T-helper 2 cell (primary cell): ENCODE data around the gene FITM1.
"Not testable (repeated sequence)": the region's sequence is repeated elsewhere in the genome, so short reads cannot be mapped to it uniquely, and the experiment has no call there.

Experiments used
- DNase-seq, 5 experiments: peaks; one replicate each; pipeline versions ENCODE4 v3.0.0 to v3.0.0-alpha.2; 2012 to 2022

The FITM1 gene

DNA sequence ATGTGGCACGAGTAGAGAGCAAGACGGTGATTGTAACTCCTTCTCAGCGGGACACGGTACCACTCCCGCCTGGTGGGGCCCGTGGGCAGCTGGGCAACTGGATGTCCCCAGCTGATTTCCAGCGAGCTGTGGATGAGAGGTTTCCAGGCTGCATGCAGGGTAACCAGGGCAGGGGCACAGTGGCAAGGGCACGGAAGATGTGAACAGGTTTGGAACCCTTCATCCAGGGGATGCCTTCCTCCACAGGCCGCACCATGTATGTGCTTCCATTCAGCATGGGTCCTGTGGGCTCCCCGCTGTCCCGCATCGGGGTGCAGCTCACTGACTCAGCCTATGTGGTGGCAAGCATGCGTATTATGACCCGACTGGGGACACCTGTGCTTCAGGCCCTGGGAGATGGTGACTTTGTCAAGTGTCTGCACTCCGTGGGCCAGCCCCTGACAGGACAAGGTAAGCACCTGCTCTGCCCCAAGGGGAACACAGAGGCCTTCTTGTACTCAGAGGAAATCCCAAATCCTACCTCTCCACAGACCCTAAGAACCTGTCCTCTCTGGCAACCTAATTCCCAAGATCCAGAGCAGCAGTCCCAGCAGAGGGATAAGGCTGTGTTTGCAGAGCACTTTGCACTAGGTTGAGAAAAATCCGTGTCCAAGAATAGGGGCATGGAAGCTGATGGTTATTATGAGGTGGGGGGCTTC, 32.1 kb upstream of the FITM1 start:
- DNase-seq: no peak

DNA sequence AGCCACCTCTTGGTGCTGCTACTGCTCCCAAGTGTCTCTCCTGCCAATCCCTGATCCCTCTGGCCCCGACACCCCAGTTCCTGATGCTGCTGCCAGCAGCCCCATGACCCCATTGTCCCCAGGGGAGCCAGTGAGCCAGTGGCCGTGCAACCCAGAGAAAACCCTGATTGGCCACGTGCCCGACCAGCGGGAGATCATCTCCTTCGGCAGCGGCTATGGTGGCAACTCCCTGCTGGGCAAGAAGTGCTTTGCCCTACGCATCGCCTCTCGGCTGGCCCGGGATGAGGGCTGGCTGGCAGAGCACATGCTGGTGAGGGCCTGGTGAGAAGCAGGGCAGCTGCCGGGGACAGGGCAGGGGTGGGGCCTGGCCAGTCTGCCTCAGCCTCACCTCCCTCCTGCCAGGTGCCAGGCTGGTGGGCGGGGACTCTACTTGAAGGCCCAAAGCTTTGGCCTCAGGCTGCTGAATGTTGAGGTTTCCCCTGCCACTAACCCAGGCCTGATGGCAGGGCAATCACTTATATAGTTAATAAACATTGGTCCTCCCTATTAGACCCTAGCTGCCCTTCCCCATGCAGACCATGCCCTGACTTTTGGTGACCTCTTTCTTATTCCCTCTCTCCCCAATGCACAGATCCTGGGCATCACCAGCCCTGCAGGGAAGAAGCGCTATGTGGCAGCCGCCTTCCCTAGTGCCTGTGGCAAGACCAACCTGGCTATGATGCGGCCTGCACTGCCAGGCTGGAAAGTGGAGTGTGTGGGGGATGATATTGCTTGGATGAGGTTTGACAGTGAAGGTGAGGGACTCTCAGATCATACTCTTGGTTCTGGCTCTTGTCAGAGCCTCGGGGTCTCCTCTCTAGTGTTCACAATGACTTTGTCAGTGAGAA, 31.3 kb upstream of the FITM1 start:
- DNase-seq: no peak

- no peak for DNase-seq
Observed at GRCh38 chr14:24100197-24100981, 30.1 kb upstream of the FITM1 start.

- no peak for DNase-seq
Observed at GRCh38 chr14:24100982-24101494, 29.4 kb upstream of the FITM1 start.

DNA sequence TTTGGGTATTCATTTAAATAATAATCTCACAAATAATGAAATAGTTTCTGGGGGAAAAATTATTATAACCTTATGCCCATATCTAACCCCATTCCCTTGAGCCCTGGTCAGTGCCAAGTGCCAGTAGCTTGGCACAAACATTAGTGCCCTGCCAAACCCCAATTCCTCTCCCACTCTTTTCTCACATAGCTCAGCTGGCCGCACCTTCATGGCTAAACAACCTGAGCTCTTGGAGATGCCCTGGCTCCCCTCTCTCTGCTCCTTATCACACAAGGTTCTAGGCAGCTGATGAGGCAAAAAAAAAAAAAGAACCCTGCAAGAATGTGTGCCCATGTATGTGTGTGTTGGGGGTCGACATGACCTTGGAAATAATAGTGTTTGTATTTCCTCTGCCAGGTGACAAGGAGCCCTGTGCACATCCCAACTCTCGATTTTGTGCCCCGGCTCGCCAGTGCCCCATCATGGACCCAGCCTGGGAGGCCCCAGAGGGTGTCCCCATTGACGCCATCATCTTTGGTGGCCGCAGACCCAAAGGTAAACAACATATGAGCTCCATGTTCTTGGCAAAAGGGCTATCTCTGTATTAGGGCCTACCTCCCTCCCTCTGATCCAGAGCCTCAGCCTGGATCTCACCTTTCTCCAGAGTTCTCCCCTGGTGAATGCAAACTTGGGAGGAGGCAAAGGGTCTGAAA, 28.0 kb upstream of the FITM1 start:
- DNase-seq: no peak

DNA sequence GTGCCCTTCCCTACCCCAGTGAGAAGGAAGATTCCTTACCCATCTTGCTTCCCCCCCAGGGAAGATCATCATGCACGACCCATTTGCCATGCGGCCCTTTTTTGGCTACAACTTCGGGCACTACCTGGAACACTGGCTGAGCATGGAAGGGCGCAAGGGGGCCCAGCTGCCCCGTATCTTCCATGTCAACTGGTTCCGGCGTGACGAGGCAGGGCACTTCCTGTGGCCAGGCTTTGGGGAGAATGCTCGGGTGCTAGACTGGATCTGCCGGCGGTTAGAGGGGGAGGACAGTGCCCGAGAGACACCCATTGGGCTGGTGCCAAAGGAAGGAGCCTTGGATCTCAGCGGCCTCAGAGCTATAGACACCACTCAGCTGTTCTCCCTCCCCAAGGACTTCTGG, 27.0 kb upstream of the FITM1 start:
- no peak for DNase-seq

GRCh38 chr14:24105609-24106239, 24.7 kb upstream of the FITM1 start:
- not testable (repeated sequence) for DNase-seq

- no peak for DNase-seq
Observed at GRCh38 chr14:24106672-24107271, 23.7 kb upstream of the FITM1 start.

DNA sequence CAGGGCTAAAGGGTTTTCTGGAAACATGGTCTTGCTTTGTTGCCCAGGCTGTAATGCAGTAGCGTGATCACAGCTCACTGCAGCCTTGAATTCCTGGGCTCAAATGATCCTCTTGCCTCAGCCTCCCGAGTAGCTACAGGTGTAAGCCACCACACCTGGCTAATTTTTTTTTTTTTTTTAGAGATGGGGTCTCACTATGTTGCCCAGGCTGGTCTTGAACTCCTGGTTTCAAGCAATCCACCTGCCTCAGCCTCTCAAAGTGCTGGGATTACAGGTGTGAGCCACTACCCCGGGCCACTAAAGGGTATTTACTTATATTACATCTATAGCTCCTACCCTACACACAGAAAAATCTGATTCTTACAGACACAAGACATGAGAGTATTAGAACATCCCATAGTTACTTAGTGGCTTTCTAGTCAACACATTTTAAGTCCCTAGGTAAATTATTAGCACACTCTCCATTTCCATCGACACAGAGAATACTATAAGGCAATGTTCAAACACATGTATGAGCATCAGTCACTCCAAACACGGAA, 22.1 kb upstream of the FITM1 start:
- DNase-seq: no peak

DNA sequence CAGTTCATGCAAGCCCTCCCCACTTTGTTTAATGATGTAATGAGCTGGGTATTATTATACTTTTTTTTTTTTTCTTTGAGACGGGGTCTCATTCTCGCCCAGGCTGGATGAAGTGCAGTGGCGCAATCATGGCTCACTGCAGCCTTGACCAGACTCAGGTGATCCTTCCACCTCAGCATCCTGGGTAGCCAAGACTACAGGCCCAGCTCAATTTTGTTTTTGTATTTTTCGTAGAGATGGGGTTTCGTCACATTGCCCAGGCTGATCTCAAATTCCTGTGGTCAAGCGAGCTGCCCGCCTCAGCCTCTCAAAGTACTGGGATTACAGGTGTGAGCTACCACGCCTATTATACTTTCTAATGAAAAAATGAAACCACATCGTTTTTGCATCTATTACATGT, 20.4 kb upstream of the FITM1 start:
- no peak for DNase-seq

DNA sequence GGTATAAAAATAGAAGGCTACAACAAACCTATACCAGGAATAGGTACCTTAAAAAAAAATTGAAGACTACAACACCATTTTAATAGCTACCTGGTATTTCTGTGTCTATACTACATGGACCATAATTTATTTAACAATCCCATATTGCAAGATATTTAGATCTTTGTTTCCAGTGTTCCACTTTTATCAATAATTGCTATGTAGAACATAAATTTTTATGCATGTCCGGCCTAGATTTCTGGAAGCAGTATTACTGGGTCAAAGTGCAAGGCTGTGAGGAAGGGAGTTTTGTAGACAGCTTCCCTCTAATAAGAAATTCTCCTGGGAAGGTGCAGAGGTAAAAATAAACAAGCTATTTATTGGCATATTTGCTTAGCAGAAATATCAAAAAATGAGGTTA, 19.9 kb upstream of the FITM1 start:
- no peak for DNase-seq

GRCh38 chr14:24113379-24113800, 17.1 kb upstream of the FITM1 start:
- peak in 1 of 5 experiments; percentile 46 for DNase-seq

DNA sequence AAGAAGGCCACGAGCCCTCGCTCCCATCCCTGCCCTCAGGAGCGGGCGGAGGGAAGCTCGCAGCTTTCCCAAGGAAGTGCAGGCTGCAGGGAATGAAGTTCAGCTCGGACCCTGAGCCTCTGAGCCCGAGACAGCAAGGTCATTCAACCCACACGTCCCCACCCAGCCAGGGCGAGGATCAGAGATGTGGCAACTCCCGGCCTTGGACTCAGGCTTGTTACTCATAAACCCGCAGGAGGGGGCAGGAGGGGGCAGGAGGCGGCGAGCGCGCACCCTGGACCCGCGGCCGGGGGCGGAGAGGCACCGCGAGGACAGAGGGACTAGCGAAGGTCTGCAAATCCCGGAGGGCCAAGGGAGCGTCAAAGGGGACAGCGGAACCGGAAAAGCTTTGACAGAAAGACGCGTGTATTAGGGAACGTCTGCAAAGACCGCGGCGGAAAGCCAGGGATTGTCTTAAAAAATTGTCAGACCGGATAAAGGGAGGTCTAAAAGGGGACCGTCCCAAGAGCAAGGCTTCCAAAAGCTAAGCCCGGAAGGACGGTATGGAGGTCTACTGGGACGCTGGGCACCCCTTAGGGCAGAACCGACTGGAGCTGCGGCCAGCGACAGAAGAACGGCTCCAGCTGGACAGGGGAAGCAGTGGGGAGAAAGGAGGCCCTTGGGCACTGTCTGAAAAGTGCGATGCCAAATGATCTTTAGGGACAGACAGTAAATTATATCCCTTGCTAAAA, 16.5 kb upstream of the FITM1 start:
- DNase-seq: peak; percentile 37 to 91 (median 70)

- peak; percentile 94 to 100 (median 98) for DNase-seq
Observed at GRCh38 chr14:24114532-24115421, 15.7 kb upstream of the FITM1 start, which contains the start of the genes DCAF11 and NRL. TSS of gene DCAF11 (plus strand) at chr14:24114777. CDS start at chr14:24115595, 818 bp downstream. TSS of gene NRL (minus strand) at chr14:24114949. CDS start at chr14:24082848, 32,101 bp downstream.

DNA sequence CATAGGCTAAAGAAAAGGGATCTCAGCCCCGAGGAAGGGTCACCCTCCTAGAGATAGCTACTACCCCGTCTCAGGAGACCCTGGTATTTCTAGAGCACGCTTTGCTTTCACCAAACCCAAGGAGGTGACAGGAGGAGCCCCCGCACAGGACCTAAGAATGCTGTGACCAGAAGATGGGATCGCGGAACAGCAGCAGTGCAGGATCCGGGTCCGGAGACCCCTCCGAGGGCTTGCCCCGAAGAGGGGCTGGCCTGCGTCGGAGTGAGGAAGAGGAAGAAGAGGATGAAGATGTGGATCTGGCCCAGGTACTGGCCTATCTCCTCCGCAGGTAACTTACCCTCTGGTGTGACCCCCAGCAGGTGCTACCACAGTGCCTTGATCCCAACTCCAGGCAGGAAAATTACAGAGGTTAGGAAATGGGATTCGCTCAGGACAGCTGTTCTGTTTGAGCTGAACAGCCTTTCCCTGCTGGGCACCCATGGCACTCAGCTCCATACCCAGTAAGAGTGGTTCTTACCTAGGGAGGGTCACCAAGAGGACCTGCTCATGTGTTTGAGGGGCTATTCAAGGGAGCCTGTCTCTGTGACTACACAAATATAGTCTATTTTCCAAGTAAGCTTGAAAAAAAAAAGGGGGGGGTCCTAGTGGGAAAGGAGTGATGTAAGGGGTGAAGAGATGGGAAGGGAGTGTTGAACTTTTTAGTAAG, 14.9 kb upstream of the FITM1 start:
- DNase-seq: peak in 1 of 5 experiments; percentile 22

- DNase-seq: no peak
Observed at GRCh38 chr14:24116128-24116814, 14.2 kb upstream of the FITM1 start.

- DNase-seq: no peak
Observed at GRCh38 chr14:24117179-24117578, 13.3 kb upstream of the FITM1 start.

GRCh38 chr14:24119691-24120090, 10.8 kb upstream of the FITM1 start:
- no peak for DNase-seq
